Stimulated activated CD8-positive, alpha-beta memory T cell treated with anti-CD3 and anti-CD28 coated beads, Interleukin-15, amount 100 ng/mL, for 24 hours (primary cell): Measurements from ENCODE around the gene FBN1.

Experiments used
- DNase-seq: peaks from one replicate; pipeline ENCODE4 v3.0.0-alpha.2; 2020; ENCODE audit warnings: low read depth

FBN1 gene

GRCh38 chr15:48469271-48469670 is 176.2 kb downstream of the FBN1 start:
- DNase-seq = no peak

GRCh38 chr15:48467801-48468200 is 177.7 kb downstream of the FBN1 start:
- DNase-seq = no peak

- DNase-seq = no peak
Observed at GRCh38 chr15:48466820-48467219, 178.7 kb downstream of the FBN1 start.

- DNase-seq = no peak
Observed at GRCh38 chr15:48466079-48466478, 179.4 kb downstream of the FBN1 start.

- no peak for DNase-seq
Observed at GRCh38 chr15:48465410-48465809, 180.1 kb downstream of the FBN1 start.

GRCh38 chr15:48463366-48463880 is 182.1 kb downstream of the FBN1 start:
- DNase-seq = no peak

GRCh38 chr15:48462688-48463087 is 182.8 kb downstream of the FBN1 start:
- no peak for DNase-seq

GRCh38 chr15:48459571-48460442 is 185.7 kb downstream of the FBN1 start:
- DNase-seq = no peak

GRCh38 chr15:48458876-48459275 is 186.6 kb downstream of the FBN1 start:
- DNase-seq = no peak

- DNase-seq = no peak
Observed at GRCh38 chr15:48456134-48456533, 189.4 kb downstream of the FBN1 start.

- DNase-seq = no peak
Observed at GRCh38 chr15:48451736-48452135, 193.8 kb downstream of the FBN1 start.

- DNase-seq = no peak
Observed at GRCh38 chr15:48451241-48451640, 194.3 kb downstream of the FBN1 start.

GRCh38 chr15:48449734-48450133 is 195.8 kb downstream of the FBN1 start:
- no peak for DNase-seq

- DNase-seq = no peak
Observed at GRCh38 chr15:48447657-48448056, 197.9 kb downstream of the FBN1 start.

GRCh38 chr15:48447058-48447457 is 198.5 kb downstream of the FBN1 start:
- DNase-seq = no peak

GRCh38 chr15:48442011-48442410 is 203.5 kb downstream of the FBN1 start:
- no peak for DNase-seq

GRCh38 chr15:48440084-48440483 is 205.4 kb downstream of the FBN1 start:
- DNase-seq = no peak

GRCh38 chr15:48437178-48437577 is 208.3 kb downstream of the FBN1 start:
- DNase-seq = no peak

- no peak for DNase-seq
Observed at GRCh38 chr15:48435321-48435720, 210.2 kb downstream of the FBN1 start.

- DNase-seq = no peak
Observed at GRCh38 chr15:48433226-48433886, 212.2 kb downstream of the FBN1 start.

- no peak for DNase-seq
Observed at GRCh38 chr15:48432688-48433087, 212.8 kb downstream of the FBN1 start.

GRCh38 chr15:48427960-48428547 is 217.5 kb downstream of the FBN1 start:
- DNase-seq = no peak

GRCh38 chr15:48427479-48427878 is 218.0 kb downstream of the FBN1 start:
- DNase-seq = no peak
